Activated naive CD4-positive, alpha-beta T cell treated with anti-CD3 and anti-CD28 coated beads, Interleukin-2, amount 50 U/mL, for 24 hours (primary cell): ENCODE results near the gene LCLAT1.
"Not testable (repeated sequence)": the region's sequence is repeated elsewhere in the genome, so short reads cannot be mapped to it uniquely, and the experiment has no call there.

Source experiments
- H3K27ac Mint-ChIP-seq: one replicate; pipeline ENCODE4 v1.8.0; 2021; ENCODE audit warnings: mild to moderate bottlenecking, mixed read lengths
- H3K27me3 Mint-ChIP-seq: one replicate; pipeline ENCODE4 v1.8.0; 2021; ENCODE audit warnings: mixed read lengths
- H3K36me3 Mint-ChIP-seq: one replicate; pipeline ENCODE4 v1.8.0; 2021; ENCODE audit warnings: mixed read lengths
- H3K4me1 Mint-ChIP-seq: one replicate; pipeline ENCODE4 v1.8.0; 2021; ENCODE audit warnings: mixed read lengths
- H3K4me3 Mint-ChIP-seq: one replicate; pipeline ENCODE4 v1.8.0; 2021; ENCODE audit warnings: mild to moderate bottlenecking, mixed read lengths
- H3K9me3 Mint-ChIP-seq: one replicate; pipeline ENCODE4 v1.8.0; 2021; ENCODE audit warnings: mixed read lengths

LCLAT1 gene

GRCh38 chr2:30507460-30507859 lies 60.4 kb downstream of the LCLAT1 start:
- H3K27me3 Mint-ChIP-seq, H3K27ac Mint-ChIP-seq, H3K9me3 Mint-ChIP-seq, H3K4me3 Mint-ChIP-seq: not testable (repeated sequence)
- H3K4me1 Mint-ChIP-seq, result peaks cover 77% of the 10 kb centered on the region
- peaks cover 13% of the 10 kb centered on the region for H3K36me3 Mint-ChIP-seq

DNA sequence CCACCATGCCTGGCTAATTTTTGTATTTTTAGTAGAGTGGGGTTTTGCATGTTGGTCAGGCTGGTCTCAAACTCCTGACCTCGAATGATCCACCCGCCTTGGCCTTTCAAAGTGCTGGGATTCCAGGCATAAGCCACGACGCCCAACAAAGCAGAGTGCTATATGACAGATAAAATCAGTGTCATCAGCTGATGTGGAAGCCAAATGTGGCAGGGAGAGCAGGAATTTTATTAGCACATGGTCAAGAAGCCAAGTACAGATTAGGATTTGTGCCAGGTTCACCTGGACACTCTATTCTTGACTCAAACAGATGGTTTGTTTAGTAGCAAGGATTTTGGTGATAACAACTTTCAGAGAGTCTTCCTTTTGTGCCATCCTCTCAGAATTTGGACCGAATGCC lies 62.7 kb downstream of the LCLAT1 start:
- H3K4me1 Mint-ChIP-seq, result peaks cover 65% of the 10 kb centered on the region
- H3K36me3 Mint-ChIP-seq, result peaks cover 9% of the 10 kb centered on the region
- no peak overlapping the region for H3K4me3 Mint-ChIP-seq
- H3K27me3 Mint-ChIP-seq, result no peaks in the 10 kb centered on the region
- H3K27ac Mint-ChIP-seq, result no peak overlapping the region
- peaks cover 6% of the 10 kb centered on the region for H3K9me3 Mint-ChIP-seq

DNA sequence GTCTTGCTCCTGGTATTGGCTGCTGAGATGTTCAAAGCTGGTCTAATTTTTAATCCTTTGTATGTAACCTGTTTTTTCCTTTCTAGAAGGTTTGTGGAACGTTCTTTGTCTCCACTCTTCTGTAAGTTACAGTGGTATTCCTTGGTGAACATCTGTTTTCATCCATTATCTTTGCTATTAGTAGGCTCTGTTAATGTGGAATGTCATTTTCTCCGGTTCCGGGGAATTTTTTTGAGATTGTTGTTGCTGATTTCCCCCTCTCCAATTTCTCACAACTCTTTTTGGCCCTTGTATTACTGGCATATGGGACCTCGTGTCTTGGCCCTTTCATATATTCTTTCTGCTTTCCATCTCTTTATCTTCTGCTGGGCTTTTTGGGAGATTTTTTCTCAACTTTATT lies 63.4 kb downstream of the LCLAT1 start:
- Mint-ChIP-seq H3K9me3 (peaks cover 6% of the 10 kb centered on the region), H3K27ac (no peak overlapping the region), H3K36me3 (peaks cover 13% of the 10 kb centered on the region), H3K27me3 (no peaks in the 10 kb centered on the region), H3K4me1 (peaks cover 64% of the 10 kb centered on the region), H3K4me3 (no peak overlapping the region)

DNA sequence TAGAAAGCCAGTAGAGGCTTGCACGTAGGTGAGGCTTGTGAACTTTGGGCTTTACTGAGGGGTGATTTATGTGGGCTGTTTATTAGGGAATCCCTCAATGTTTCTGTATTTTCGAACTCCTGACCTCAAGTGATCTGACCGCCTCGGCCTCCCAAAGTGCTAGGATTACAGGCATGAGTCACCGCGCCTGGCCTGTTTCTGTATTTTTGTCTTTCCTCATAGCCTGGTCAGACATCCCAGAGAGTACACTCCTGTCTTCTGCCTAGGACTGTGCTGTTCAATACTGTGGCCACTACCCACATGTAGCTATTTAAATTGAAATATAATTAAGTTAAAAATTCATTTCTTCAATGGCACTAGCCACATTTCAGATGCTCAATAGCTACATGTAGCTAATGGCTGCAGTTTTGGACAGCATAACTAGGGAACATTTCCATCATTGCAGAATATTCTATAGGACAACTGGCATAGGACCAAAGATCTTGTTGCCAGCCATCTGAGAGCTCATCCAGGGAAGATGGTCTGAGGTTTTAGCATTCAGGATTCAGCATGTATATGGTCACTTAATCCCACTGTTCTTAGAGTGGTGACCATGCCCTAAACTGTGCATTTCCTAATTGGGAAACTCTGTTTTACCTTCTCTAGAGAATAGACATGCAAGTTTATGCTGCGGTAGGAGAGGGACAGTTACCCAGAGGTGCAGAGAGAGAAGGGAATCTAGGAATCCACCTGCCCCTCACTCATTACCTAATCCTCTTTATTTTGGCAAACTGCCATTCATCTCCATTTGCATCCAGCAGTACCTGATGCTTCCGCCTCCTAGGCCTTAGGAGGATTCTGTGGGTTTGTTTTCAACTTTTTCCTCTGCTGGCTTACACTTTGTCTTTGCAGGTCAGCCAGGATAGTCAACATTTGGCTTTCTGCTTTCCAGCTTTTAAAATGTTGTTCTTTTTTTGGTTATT lies 64.4 kb downstream of the LCLAT1 start:
- peaks cover 16% of the 10 kb centered on the region for H3K36me3 Mint-ChIP-seq
- H3K9me3 Mint-ChIP-seq, result peaks cover 6% of the 10 kb centered on the region
- no peak overlapping the region for H3K27ac Mint-ChIP-seq
- H3K27me3 Mint-ChIP-seq, result no peaks in the 10 kb centered on the region
- no peak overlapping the region for H3K4me3 Mint-ChIP-seq
- H3K4me1 Mint-ChIP-seq, result peaks cover 58% of the 10 kb centered on the region

- Mint-ChIP-seq H3K27me3 (no peaks in the 10 kb centered on the region), H3K9me3 (peaks cover 7% of the 10 kb centered on the region), H3K27ac (no peak overlapping the region), H3K4me3 (no peak overlapping the region), H3K4me1 (peaks cover 58% of the 10 kb centered on the region), H3K36me3 (peaks cover 20% of the 10 kb centered on the region)
Measured at GRCh38 chr2:30512243-30512886, 65.3 kb downstream of the LCLAT1 start.

- H3K27me3 Mint-ChIP-seq, H3K27ac Mint-ChIP-seq, H3K9me3 Mint-ChIP-seq, H3K4me3 Mint-ChIP-seq: not testable (repeated sequence)
- peaks cover 52% of the 10 kb centered on the region for H3K4me1 Mint-ChIP-seq
- peaks cover 22% of the 10 kb centered on the region for H3K36me3 Mint-ChIP-seq
Measured at GRCh38 chr2:30513649-30514048, 66.6 kb downstream of the LCLAT1 start.

DNA sequence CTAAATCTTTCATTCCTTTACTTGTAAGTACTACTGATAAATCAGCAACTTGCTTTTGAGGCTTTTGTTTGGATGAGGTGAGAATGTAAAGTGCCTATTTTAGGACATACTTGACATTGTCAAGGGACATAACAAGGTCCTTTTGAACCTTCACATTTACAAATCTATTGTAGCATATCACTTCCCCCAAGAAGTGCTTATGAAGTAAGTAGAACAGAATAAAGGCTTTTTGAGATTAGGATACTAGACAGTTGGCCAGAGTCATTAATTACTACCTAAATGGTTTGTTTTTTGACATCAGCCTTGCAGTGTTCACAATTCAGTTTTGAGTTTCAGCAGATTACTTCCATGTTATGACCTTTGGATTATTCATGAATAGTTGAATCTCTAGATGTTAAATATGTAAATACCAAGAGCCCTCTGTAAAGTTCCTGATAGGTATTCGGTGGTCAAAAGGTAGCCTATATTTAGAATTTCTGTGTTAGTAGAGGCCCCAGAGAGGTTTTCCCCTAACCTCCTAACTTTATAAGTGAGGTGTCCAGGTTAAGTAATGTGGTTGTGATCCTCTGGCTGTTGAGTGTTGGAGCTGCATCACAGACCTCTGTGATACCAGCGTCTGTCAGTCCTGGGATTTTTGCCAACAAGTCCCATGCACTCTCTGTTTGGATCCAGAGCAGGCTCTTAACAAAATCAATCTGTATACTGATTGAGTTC lies 67.2 kb downstream of the LCLAT1 start:
- Mint-ChIP-seq H3K27ac (no peak overlapping the region), H3K4me3 (no peak overlapping the region), H3K27me3 (no peaks in the 10 kb centered on the region), H3K36me3 (peaks cover 27% of the 10 kb centered on the region), H3K4me1 (peaks cover 45% of the 10 kb centered on the region), H3K9me3 (peaks cover 8% of the 10 kb centered on the region)

DNA sequence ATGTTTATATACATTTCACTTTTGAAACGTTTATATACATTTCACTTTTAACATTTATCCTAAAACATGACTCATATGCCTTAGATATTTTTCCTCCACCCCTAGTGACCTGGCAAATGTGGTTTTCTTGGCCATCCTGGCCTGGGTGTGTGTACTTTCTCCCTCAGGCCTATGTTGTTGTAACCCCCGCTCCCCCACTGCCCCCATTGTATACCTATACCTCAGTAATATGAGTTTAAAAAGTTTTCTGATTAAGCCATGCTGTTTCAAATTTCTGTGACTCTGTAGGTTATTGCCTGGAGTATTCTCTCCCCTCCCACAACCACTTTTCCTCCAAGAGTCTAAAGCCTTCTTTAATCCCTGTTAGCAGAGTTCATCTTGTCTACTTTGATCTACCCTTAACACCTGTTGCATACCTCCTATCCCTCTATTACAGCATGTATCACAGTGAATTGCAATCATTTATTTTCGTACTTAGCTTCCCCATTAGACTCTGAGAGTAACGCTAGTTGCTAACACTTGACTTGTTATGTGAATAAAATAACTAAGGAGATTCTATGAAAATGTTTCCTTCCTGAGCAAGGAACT lies 67.9 kb downstream of the LCLAT1 start:
- Mint-ChIP-seq H3K27me3 (no peaks in the 10 kb centered on the region), H3K36me3 (peaks cover 31% of the 10 kb centered on the region), H3K4me3 (no peak overlapping the region), H3K27ac (no peak overlapping the region), H3K4me1 (peaks cover 41% of the 10 kb centered on the region), H3K9me3 (peaks cover 8% of the 10 kb centered on the region)

- H3K27me3 Mint-ChIP-seq, result no peaks in the 10 kb centered on the region
- H3K27ac Mint-ChIP-seq, result no peak overlapping the region
- H3K9me3 Mint-ChIP-seq, result peaks cover 8% of the 10 kb centered on the region
- peaks cover 31% of the 10 kb centered on the region for H3K36me3 Mint-ChIP-seq
- H3K4me1 Mint-ChIP-seq, result peaks cover 29% of the 10 kb centered on the region
- H3K4me3 Mint-ChIP-seq, result no peak overlapping the region
Measured at GRCh38 chr2:30516166-30516565, 69.1 kb downstream of the LCLAT1 start.

DNA sequence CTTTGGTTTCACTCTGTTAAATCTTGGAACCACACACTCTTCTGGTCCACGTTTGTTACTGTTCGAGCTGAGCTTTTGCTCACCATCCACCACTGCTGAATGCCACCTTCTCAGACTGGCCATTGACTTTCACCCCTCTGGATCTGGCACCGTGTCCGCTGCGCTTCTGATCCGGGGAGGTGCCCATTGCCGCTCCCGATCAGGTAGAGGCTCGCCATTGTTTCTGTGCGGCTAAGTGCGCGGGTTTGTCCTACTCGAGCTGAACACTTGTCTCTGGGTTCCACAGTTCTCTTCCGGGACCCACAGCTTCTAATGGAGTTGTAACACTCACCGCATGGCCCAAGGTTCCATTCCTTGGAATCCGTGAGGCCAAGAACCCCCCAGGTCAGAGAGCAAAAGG lies 72.8 kb downstream of the LCLAT1 start:
- no peak overlapping the region for H3K4me3 Mint-ChIP-seq
- peaks cover 8% of the 10 kb centered on the region for H3K9me3 Mint-ChIP-seq
- H3K27ac Mint-ChIP-seq, result no peak overlapping the region
- H3K4me1 Mint-ChIP-seq, result peaks cover 5% of the 10 kb centered on the region
- no peaks in the 10 kb centered on the region for H3K27me3 Mint-ChIP-seq
- peaks cover 38% of the 10 kb centered on the region for H3K36me3 Mint-ChIP-seq

DNA sequence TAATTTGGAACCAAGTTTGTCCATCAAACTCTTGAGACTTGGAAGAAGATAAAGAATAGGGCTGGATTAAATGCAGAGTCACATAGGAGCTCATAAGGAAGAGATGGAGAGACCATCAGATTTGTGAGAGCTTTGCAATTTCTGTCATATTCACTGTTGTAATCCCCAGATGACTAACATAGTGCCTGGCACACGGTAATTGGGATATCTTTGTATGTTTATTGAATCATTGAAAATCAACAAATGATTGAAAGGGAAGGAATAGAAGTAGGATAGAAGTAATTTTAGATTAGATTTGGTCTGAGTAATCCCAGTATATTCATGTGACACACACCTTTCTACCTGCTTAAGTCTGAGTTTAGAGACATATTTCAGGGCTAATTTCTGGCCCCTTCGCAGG lies 75.4 kb downstream of the LCLAT1 start:
- Mint-ChIP-seq H3K27me3 (no peaks in the 10 kb centered on the region), H3K4me1 (no peaks in the 10 kb centered on the region), H3K27ac (no peak overlapping the region), H3K36me3 (peaks cover 39% of the 10 kb centered on the region), H3K9me3 (peaks cover 13% of the 10 kb centered on the region), H3K4me3 (no peak overlapping the region)

GRCh38 chr2:30527411-30527810 lies 80.4 kb downstream of the LCLAT1 start:
- Mint-ChIP-seq H3K9me3 (peaks cover 7% of the 10 kb centered on the region), H3K36me3 (peaks cover 19% of the 10 kb centered on the region), H3K27me3 (no peaks in the 10 kb centered on the region), H3K4me3 (no peak overlapping the region), H3K4me1 (no peaks in the 10 kb centered on the region), H3K27ac (no peak overlapping the region)

DNA sequence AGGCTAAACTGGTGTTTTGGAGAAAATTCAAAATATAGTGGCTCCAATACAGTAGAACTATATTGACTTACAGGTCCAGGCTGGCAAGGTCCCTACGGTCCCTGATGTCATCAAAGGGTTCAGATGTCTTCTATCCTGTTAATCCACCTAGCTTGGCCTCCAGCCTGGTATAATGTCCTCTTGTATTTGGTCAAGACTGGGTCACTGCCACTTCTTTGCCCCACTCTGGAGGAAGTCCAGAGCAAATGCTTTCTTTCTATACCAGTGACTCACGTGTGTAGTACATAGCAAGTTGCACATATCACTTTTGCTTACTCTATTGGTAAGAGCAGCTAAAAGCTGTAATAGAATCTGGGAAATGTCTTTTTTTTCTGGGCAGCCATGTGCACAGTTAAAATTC lies 80.8 kb downstream of the LCLAT1 start:
- H3K4me1 Mint-ChIP-seq, result no peaks in the 10 kb centered on the region
- H3K27ac Mint-ChIP-seq, result no peak overlapping the region
- no peaks in the 10 kb centered on the region for H3K27me3 Mint-ChIP-seq
- H3K36me3 Mint-ChIP-seq, result peaks cover 20% of the 10 kb centered on the region
- H3K4me3 Mint-ChIP-seq, result no peak overlapping the region
- H3K9me3 Mint-ChIP-seq, result peaks cover 7% of the 10 kb centered on the region

- H3K27me3 Mint-ChIP-seq, result no peaks in the 10 kb centered on the region
- no peaks in the 10 kb centered on the region for H3K4me1 Mint-ChIP-seq
- H3K9me3 Mint-ChIP-seq, result peaks cover 7% of the 10 kb centered on the region
- H3K4me3 Mint-ChIP-seq, result no peak overlapping the region
- no peak overlapping the region for H3K27ac Mint-ChIP-seq
- H3K36me3 Mint-ChIP-seq, result peaks cover 32% of the 10 kb centered on the region
Measured at GRCh38 chr2:30530346-30530745, 83.3 kb downstream of the LCLAT1 start.

- peak overlapping the region; percentile 25 for H3K27ac Mint-ChIP-seq
- no peaks in the 10 kb centered on the region for H3K27me3 Mint-ChIP-seq
- H3K4me3 Mint-ChIP-seq, result no peak overlapping the region
- peaks cover 1% of the 10 kb centered on the region for H3K9me3 Mint-ChIP-seq
- peaks cover 27% of the 10 kb centered on the region for H3K36me3 Mint-ChIP-seq
- peaks cover 33% of the 10 kb centered on the region for H3K4me1 Mint-ChIP-seq
Measured at GRCh38 chr2:30541680-30542079, 94.6 kb downstream of the LCLAT1 start.
